Muscle of leg (tissue), 11 donors: Measurements from ENCODE around the gene AGRN. TPM values are rescaled to one million over a fixed set of nuclear protein-coding genes. Genes with fewer than 3 reads are reported as not detected.
"Not testable (repeated sequence)": the region's sequence is repeated elsewhere in the genome, so short reads cannot be mapped to it uniquely, and the experiment has no call there.

Experiments
- DNase-seq: peaks from one replicate; pipeline ENCODE4 v3.0.0; 2013
- H3K27ac ChIP-seq: one replicate; pipeline ENCODE4 v1.5.1; 2013; ENCODE audit warnings: mild to moderate bottlenecking, low read length, control low read depth
- H3K27me3 ChIP-seq: one replicate; pipeline ENCODE4 v1.6.1; 2013; ENCODE audit warnings: low read length; ENCODE audit not compliant: control insufficient read depth, insufficient read depth
- H3K36me3 ChIP-seq: one replicate; pipeline ENCODE4 v1.6.1; 2013; ENCODE audit warnings: low read length; ENCODE audit not compliant: control insufficient read depth, insufficient read depth
- H3K4me1 ChIP-seq: one replicate; pipeline ENCODE4 v1.6.1; 2013; ENCODE audit warnings: low read length; ENCODE audit not compliant: control insufficient read depth, insufficient read depth
- H3K4me3 ChIP-seq: one replicate; pipeline ENCODE4 v1.5.1; 2013; ENCODE audit warnings: low read length, control low read depth
- H3K9me3 ChIP-seq: replicated peaks from 2 replicates; pipeline ENCODE4 v1.6.1; 2013; ENCODE audit warnings: low read depth, low read length; ENCODE audit not compliant: control insufficient read depth
- WGBS: methylation state at CpG from one replicate; pipeline ENCODE4 v1.1.5; 2013; ENCODE audit warnings: missing lambda C conversion rate; ENCODE audit not compliant: insufficient coverage; 5-methylcytosine and 5-hydroxymethylcytosine counted together
- polyA plus RNA-seq, 8 donors: library from polyadenylated mRNA; unstranded; fragments of 120-200 nt; gene quantifications; one replicate each; pipeline versions ENCODE4 v1.2.1 to v1.2.3, GENCODE V29; 2013; ENCODE audit warnings: inconsistent platforms in 1 of 8, low replicate concordance in 1 of 8; ENCODE audit not compliant: insufficient read length in 8 of 8, insufficient read depth in 1 of 8
- total RNA-seq: library from RNA; stranded (reverse); fragments of 120-200 nt; gene quantifications from one replicate; pipeline ENCODE4 v1.2.4, GENCODE V29; 2013

The AGRN gene
- total and polyA plus RNA-seq, 9 donors, result 16.0 to 92.0 (median 58.0) TPM

GRCh38 chr1:1075148-1075935, 55.4 kb downstream of the AGRN start:
- WGBS, result 35% methylated on average over 14 of the region's 21 CpGs
- Histone ChIP-seq H3K27ac (no peak overlapping the region), H3K9me3 (no peaks in the 10 kb centered on the region), H3K4me1 (peaks cover 23% of the 10 kb centered on the region), H3K36me3 (no peaks in the 10 kb centered on the region), H3K4me3 (no peak overlapping the region), H3K27me3 (peaks cover 27% of the 10 kb centered on the region)
- no peak for DNase-seq

GRCh38 chr1:1077396-1077795, 57.5 kb downstream of the AGRN start:
- Histone ChIP-seq H3K4me1 (peaks cover 26% of the 10 kb centered on the region), H3K27me3 (peaks cover 21% of the 10 kb centered on the region)
- not testable (repeated sequence) for DNase-seq, H3K36me3 ChIP-seq, H3K27ac ChIP-seq, H3K9me3 ChIP-seq, H3K4me3 ChIP-seq
- WGBS, result no CpG with 5 or more reads among the region's 21 CpGs

GRCh38 chr1:1079408-1080121, 59.6 kb downstream of the AGRN start:
- DNase-seq, result peak; percentile 70
- peaks cover 21% of the 10 kb centered on the region for H3K27me3 ChIP-seq
- H3K9me3 ChIP-seq, result no peaks in the 10 kb centered on the region
- peaks cover 4% of the 10 kb centered on the region for H3K36me3 ChIP-seq
- H3K27ac ChIP-seq, result peak overlapping the region; percentile 71
- WGBS, result 0% methylated on average over 28 of the region's 38 CpGs
- peak overlapping the region; percentile 28 for H3K4me3 ChIP-seq
- peaks cover 18% of the 10 kb centered on the region for H3K4me1 ChIP-seq

- H3K27ac ChIP-seq, result peak overlapping the region; percentile 71
- WGBS, result 0% methylated on average over 13 of the region's 23 CpGs
Measured at GRCh38 chr1:1080122-1080757, 60.3 kb downstream of the AGRN start.

GRCh38 chr1:1080951-1081310, 61.0 kb downstream of the AGRN start:
- no peaks in the 10 kb centered on the region for H3K9me3 ChIP-seq
- peaks cover 14% of the 10 kb centered on the region for H3K4me1 ChIP-seq
- H3K27ac ChIP-seq, result no peak overlapping the region
- WGBS, result 62% methylated on average over 2 of the region's 9 CpGs
- H3K4me3 ChIP-seq, result no peak overlapping the region
- peak; percentile 10 for DNase-seq
- peaks cover 4% of the 10 kb centered on the region for H3K36me3 ChIP-seq
- H3K27me3 ChIP-seq, result peaks cover 11% of the 10 kb centered on the region

More at GRCh38 chr1:1080122-1080757, 60.3 kb downstream of the AGRN start:
- H3K9me3 ChIP-seq, result no peaks in the 10 kb centered on the region
- peaks cover 4% of the 10 kb centered on the region for H3K36me3 ChIP-seq
- H3K4me1 ChIP-seq, result peaks cover 14% of the 10 kb centered on the region
- peaks cover 15% of the 10 kb centered on the region for H3K27me3 ChIP-seq
- peak overlapping the region; percentile 28 for H3K4me3 ChIP-seq
- DNase-seq, result peak; percentile 91

- 83% methylated on average over 40 of the region's 52 CpGs for WGBS
- Histone ChIP-seq H3K9me3 (no peaks in the 10 kb centered on the region), H3K27ac (no peak overlapping the region), H3K36me3 (peaks cover 4% of the 10 kb centered on the region), H3K4me1 (peaks cover 14% of the 10 kb centered on the region), H3K4me3 (no peak overlapping the region), H3K27me3 (peaks cover 11% of the 10 kb centered on the region)
- DNase-seq, result peak; percentile 4
Measured at GRCh38 chr1:1081311-1082238, 61.7 kb downstream of the AGRN start.

GRCh38 chr1:1082239-1082775, 62.4 kb downstream of the AGRN start:
- H3K4me3 ChIP-seq, result no peak overlapping the region
- H3K36me3 ChIP-seq, result peaks cover 4% of the 10 kb centered on the region
- peaks cover 14% of the 10 kb centered on the region for H3K4me1 ChIP-seq
- H3K27me3 ChIP-seq, result peaks cover 11% of the 10 kb centered on the region
- peak; percentile 7 for DNase-seq
- 81% methylated on average over 24 of the region's 27 CpGs for WGBS
- no peak overlapping the region for H3K27ac ChIP-seq
- H3K9me3 ChIP-seq, result no peaks in the 10 kb centered on the region

- Histone ChIP-seq H3K27ac (no peak overlapping the region), H3K27me3 (peaks cover 11% of the 10 kb centered on the region), H3K9me3 (no peaks in the 10 kb centered on the region), H3K36me3 (peaks cover 4% of the 10 kb centered on the region), H3K4me3 (no peak overlapping the region), H3K4me1 (peaks cover 14% of the 10 kb centered on the region)
- DNase-seq, result peak; percentile 5
- WGBS, result 88% methylated on average over 40 of the region's 40 CpGs
Measured at GRCh38 chr1:1082776-1083415, 63.0 kb downstream of the AGRN start.
